Motor neuron (in vitro differentiated cells): ENCODE measurements around the gene LRPAP1. TPM values are rescaled to one million over a fixed set of nuclear protein-coding genes. Genes with fewer than 3 reads are reported as not detected.
"Not testable (repeated sequence)": the region's sequence is repeated elsewhere in the genome, so short reads cannot be mapped to it uniquely, and the experiment has no call there.

ENCODE experiments used
- ATAC-seq, 8 experiments: fragments of 200-7000 bp; cut with Tn5 transposase; replicated peaks in 6 of 8; 2 replicates each; pipeline ENCODE4 v1.8.0; 2021; ENCODE audit warnings: mild to moderate bottlenecking in 8 of 8, moderate library complexity in 8 of 8
- H3K27ac ChIP-seq, 2 donors: fragments of 250-450 bp; sonication (Bioruptor Pico); 2 replicates each; pipeline ENCODE4 v1.9.0; 2021; ENCODE audit warnings: antibody characterized with exemption in 2 of 2, mild to moderate bottlenecking in 2 of 2, moderate library complexity in 1 of 2
- H3K4me1 ChIP-seq, 2 donors: fragments of 250-450 bp; sonication (Bioruptor Pico); replicated peaks in 1 of 2; 2 replicates each; pipeline ENCODE4 v1.6.1; 2021; ENCODE audit warnings: antibody characterized with exemption in 2 of 2, mild to moderate bottlenecking in 2 of 2, moderate library complexity in 1 of 2
- H3K4me3 ChIP-seq, 5 donors: fragments of 250-450 bp; sonication (Bioruptor Pico); 2 replicates each; pipeline ENCODE4 v1.9.0; 2021; ENCODE audit warnings: antibody characterized with exemption in 5 of 5, mild to moderate bottlenecking in 5 of 5, moderate library complexity in 4 of 5
- WGBS, 10 experiments: fragments of 450-650 bp; shearing (Covaris generic); methylation state at CpG; one replicate each; pipeline ENCODE4 v1.0.0; 2022; 5-methylcytosine and 5-hydroxymethylcytosine counted together
- in situ Hi-C, 9 experiments: fragments of 400-800 bp; cut with MboI; loops; one replicate each; pipeline ENCODE4 v1.15.0; 2021; ENCODE audit warnings: low sequenced_read_pairs in 9 of 9, low pct_unique_long_range_greater_than_20kb in 2 of 9; ENCODE audit not compliant: unreplicated experiment in 9 of 9
- total RNA-seq, 8 experiments: library from RNA; unstranded; fragments of 300-600 nt; gene quantifications; 2 replicates each; pipeline versions ENCODE4 v1.2.3 to v1.2.4, GENCODE V29; 2022

Gene LRPAP1
- total RNA-seq, 8 experiments from 2014 or later: 49.8 to 389 (median 96.9) TPM

DNA sequence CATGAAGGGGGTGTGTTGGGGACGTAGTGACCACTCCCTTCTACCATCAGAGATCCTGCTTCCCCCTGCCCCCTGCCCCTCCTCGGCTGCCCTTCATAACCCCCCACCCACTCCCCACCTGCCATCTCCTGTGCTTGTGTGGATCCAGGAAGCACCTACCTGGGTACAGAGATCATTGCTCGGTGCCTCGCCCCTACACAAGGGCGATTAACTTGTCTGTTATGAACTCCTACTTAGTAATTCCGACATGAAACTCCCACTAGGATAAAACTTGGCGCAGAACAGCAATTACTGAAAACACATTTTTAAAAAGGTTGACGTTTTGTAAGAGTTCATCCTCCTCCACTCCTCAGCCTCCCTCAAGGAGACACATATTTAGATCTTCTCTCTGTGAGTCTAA is 11.2 kb upstream of the LRPAP1 start:
- H3K4me1 ChIP-seq, H3K4me3 ChIP-seq, in situ Hi-C loops, H3K27ac ChIP-seq, ATAC-seq: not testable (repeated sequence)
- 50% methylated on average over 2 of the region's 8 CpGs; no CpG with 5 or more reads in 8 of the 10 experiments for whole genome bisulfite sequencing, 10 experiments

DNA sequence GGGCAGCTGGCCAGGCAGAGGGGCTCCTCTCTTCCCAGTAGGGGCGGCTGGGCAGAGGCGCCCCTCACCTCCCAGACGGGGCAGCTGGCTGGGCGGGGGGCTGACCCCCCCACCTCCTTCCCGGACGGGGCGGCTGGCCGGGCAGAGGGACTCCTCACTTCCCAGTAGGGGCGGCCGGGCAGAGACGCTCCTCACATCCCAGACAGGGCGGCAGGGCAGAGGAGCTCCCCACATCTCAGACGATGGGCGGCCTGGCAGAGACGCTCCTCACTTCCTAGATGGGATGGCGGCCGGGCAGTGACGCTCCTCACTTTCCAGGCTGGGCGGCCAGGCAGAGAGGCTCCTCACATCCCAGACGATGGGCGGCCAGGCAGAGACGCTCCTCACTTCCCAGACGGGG is 6.7 kb upstream of the LRPAP1 start:
- ATAC-seq, H3K4me3 ChIP-seq, H3K27ac ChIP-seq, in situ Hi-C loops, H3K4me1 ChIP-seq: not testable (repeated sequence)
- WGBS, 10 experiments: no CpG with 5 or more reads among the region's 23 CpGs

DNA sequence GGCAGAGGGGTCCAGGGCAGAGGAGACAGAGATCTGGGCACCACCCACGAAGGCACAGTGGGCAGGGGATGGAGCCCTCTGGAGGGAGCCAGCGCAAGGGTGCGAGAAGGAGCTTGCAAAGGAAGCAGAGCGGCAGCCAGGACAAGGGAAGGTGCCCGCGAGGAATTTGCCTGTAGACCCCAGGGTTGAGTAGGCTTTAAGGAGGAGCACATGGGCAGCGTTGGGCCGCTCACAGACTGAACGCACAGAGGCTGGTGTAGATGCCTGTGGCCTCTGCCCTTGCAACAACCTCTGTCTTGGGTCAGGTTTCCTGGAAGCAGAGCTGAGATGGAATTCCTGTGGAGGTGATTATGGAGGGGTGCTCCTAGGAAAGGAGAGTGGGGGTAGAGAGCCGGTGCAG is 3.6 kb upstream of the LRPAP1 start:
- in situ Hi-C loops, H3K27ac ChIP-seq, ATAC-seq, H3K4me3 ChIP-seq: not testable (repeated sequence)
- peaks cover 8 to 11% of the 10 kb centered on the region in 2 donors for H3K4me1 ChIP-seq
- WGBS, 10 experiments: no CpG with 5 or more reads among the region's 10 CpGs

DNA sequence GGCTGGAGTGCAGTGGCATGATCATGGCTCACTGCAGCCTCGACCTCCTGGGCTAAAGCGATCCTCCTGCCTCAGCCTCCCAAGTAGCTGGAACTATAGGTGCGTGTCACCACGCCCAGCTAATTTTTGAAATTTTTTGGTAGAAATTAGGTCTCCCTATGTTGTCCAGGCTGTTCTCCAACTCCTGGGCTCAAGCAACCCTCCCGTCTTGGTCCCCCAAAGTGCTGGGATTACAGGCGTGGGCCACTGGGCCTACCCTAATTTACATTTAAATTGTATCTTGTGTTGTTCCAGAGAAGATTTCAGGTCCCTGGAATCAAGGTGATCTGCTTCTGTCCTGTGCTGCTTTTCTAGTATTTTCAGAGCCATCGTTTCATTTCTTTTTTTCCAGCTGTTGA is 1.2 kb upstream of the LRPAP1 start:
- WGBS, 10 experiments: 67 to 100% (median 86%) methylated on average over 1 to 3 of the region's 7 CpGs; no CpG with 5 or more reads in 3 of the 10 experiments
- ATAC-seq: no peak
- H3K4me3 ChIP-seq: no peak overlapping the region
- H3K4me1 ChIP-seq: peaks cover 14 to 18% of the 10 kb centered on the region in 2 donors
- H3K27ac ChIP-seq: no peak overlapping the region
- in situ Hi-C loops: no loop called here

DNA sequence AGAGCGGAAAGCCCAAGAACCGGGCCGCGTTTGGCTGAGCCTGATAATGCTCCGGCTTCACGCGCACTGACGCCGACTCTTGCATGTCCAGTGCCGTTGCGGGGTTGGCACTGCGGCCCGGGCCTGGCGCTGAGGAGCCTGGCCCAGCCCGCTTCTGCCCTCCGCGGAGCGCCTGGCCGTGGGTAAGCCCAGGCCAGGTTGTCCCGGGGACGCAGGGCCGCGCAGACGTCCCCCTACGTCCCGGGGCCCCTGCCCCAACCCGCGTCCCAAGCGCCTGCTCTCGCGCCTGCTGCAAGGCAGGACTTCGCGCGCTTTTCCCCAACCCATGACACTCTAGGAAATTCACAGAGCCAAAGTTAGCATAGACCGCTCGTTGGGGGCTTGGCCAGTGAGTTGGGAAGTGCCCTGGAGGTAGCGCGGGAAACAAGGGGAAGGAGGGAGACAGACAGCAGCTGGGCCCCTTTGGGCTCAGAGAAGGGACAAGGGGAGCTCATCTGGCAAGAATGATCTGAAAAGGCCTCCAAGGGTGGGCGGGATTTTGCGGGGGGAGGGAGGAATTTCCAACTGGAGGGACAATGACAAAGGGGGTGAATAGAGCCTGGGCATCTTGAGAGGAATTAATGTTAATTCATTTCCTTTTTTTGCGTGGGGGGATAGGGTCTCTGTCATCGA is 665 bp upstream of the LRPAP1 start:
- in situ Hi-C loops: no loop called here
- H3K27ac ChIP-seq: peak overlapping the region in 1 of 2 donors; percentile 0
- peaks cover 14 to 18% of the 10 kb centered on the region in 2 donors for H3K4me1 ChIP-seq
- WGBS, 10 experiments: 47 to 57% methylated on average over 2 to 3 of the region's 42 CpGs; no CpG with 5 or more reads in 8 of the 10 experiments
- peak in 5 of 8 experiments; percentile 52 to 70 (median 64) for ATAC-seq
- H3K4me3 ChIP-seq: peak overlapping the region; percentile 2 to 93 (median 7)

DNA sequence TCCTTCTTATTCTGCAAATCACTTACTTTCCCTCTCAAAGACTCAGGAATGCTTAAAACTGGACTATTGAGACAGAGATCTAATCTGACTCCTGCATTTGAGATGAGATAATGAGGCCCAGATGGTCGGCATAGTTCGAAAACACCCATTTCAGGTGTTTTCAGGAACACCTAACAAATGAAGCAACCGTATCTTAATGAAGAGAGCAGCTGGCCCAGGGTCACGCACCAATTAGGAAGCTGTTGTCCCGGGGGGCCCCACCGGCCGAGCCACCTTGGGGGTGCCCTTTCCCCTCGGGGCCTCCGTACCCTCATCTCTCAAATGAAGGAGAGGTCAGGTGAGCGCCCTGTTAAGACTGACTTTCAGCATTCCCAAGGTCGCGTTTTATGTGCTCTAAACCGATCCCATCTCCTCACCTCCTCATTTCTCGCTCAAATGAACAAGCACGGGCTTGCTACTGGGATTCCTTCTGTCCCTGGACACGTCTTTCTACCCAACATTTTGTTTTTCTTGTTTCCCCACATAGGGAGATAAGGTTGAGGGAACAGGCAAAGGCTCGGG is 824 bp downstream of the LRPAP1 start:
- no peak for ATAC-seq
- peaks cover 14 to 18% of the 10 kb centered on the region in 2 donors for H3K4me1 ChIP-seq
- 0 to 19% (median 8%) methylated on average over 2 to 12 of the region's 17 CpGs; no CpG with 5 or more reads in 2 of the 10 experiments for WGBS, 10 experiments
- H3K4me3 ChIP-seq: peak overlapping the region; percentile 78 to 93 (median 83)
- in situ Hi-C loops: no loop called here
- no peak overlapping the region for H3K27ac ChIP-seq

DNA sequence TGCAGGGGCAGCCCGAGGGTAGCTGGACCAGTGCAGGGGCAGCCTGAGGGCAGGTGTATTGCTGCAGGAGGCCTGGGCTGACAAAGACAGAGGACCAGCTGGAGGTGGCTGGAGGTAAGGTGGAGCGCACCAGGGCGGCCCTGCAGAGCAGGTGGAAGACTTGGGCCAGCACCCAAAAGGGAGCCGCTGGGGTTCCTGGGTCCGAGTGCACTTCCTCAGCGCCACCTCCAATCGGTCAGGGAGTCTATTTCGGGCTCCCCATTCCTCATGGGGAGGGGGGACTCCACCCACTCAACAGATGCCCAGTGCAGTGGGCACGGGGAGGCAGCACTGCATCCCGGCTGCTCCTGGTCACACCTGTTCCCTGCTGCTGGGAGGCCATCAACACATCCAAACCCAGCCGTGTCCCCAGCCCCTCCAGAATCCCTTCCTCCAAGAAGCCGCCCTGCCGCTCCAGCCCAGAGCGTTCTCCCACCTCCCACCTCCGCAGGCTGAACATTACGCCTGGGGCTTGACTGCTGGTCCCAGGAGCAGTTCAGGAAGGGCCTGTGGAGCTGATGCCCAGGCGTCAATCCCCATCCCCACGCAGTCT is 1.5 kb downstream of the LRPAP1 start:
- Histone ChIP-seq H3K4me1 (peaks cover 14 to 18% of the 10 kb centered on the region in 2 donors), H3K27ac (no peak overlapping the region), H3K4me3 (peak overlapping the region; percentile 78 to 93 (median 83))
- WGBS, 10 experiments: 40 to 67% (median 61%) methylated on average over 1 to 8 of the region's 18 CpGs; no CpG with 5 or more reads in 5 of the 10 experiments
- in situ Hi-C loops: no loop called here
- ATAC-seq: no peak

DNA sequence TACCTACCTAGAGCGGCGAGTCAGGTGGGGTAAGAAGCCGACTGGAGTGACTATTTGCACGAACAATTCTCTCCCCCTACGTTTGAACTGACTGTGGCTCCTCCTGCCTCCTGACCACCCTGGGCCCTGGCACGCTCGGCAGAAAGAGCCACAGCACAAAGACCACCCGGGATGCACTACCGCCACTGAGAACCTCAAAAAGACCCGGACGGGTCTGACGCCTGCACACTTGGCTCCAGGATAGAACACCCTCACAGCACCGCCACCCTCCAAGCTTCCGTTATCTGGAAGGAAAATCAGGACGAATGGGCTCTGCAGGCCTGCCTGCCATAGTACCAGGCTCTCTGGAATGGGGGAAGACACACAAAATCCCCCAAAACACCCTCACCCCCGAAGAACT is 2.2 kb downstream of the LRPAP1 start:
- in situ Hi-C loops: no loop called here
- no peak overlapping the region for H3K4me3 ChIP-seq
- ATAC-seq: no peak
- H3K27ac ChIP-seq: no peak overlapping the region
- H3K4me1 ChIP-seq: peaks cover 14 to 18% of the 10 kb centered on the region in 2 donors
- 70 to 100% (median 81%) methylated on average over 1 to 14 of the region's 16 CpGs; no CpG with 5 or more reads in 3 of the 10 experiments for WGBS, 10 experiments

DNA sequence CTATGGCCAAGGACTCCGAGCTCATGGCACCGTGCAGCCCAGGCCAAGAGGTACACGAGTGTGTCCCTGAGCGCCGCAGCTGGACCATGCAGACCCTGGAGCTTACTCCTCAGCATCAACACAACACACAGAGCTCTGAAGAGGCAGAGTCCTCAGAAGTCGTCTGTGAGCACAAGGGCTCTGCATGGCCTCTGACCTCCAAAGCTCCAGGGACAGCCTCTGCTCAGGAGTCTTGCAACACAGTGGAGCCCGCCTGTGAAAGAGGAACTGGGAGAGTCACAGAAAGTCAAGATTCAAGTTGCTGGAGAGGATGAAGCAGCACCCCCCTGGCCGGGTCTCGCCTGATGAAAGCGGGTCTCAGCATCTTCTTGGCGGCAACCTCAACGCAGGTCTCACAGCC is 2.9 kb downstream of the LRPAP1 start:
- Histone ChIP-seq H3K4me3 (no peak overlapping the region), H3K4me1 (peaks cover 14 to 18% of the 10 kb centered on the region in 2 donors), H3K27ac (no peak overlapping the region)
- ATAC-seq: no peak
- in situ Hi-C loops: no loop called here
- 20 to 83% (median 75%) methylated on average over 1 to 5 of the region's 12 CpGs; no CpG with 5 or more reads in 5 of the 10 experiments for WGBS, 10 experiments

DNA sequence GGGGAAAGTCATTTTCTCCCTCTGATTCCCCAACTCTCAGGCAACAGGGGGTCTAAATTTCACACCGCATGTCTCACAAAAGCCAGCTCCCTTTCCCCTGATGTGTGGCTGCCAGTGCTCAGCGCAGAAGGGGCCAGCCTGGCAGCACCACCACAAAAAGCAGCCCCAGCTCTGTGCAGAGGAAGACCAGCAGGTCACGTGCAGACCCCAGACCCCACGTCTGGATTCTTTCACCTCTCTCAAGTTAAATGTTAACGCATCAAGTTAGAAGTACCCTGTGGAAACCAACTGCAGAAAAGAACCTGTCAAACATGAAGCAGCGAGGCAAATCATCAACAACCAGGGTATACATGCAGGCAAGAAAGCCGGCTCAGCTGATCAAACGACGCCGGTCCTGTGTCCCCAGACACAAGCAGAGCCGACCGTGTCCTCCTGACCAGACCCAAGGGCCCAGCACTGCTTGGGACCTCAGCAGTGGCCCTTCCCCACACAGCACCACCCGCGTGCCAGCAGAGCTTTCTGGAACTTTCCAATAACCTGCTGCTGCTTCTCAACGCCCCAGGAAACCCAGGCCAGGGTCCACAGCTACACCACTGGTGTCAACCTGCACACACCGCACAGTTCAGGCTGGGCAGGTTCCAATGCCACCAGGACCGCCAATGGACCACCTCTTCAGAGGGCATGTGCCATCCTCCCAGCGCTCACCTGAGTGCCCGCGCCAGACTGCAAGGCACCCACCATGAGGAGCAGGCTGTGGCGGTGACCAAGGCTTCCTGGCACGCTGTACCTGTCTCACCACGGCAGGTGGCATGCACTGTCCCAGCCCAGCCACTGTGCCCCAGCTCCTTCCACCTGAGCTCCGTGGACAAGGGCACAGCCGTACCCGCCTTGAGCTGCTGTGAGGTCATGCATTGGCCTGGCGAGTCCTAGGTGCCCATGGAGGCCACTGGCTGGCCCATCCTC is 4.0 kb downstream of the LRPAP1 start:
- H3K27ac ChIP-seq: no peak overlapping the region
- H3K4me3 ChIP-seq: no peak overlapping the region
- in situ Hi-C loops: no loop called here
- peaks cover 14 to 18% of the 10 kb centered on the region in 2 donors for H3K4me1 ChIP-seq
- 60 to 100% (median 88%) methylated on average over 1 to 18 of the region's 27 CpGs; no CpG with 5 or more reads in 2 of the 10 experiments for WGBS, 10 experiments
- no peak for ATAC-seq

DNA sequence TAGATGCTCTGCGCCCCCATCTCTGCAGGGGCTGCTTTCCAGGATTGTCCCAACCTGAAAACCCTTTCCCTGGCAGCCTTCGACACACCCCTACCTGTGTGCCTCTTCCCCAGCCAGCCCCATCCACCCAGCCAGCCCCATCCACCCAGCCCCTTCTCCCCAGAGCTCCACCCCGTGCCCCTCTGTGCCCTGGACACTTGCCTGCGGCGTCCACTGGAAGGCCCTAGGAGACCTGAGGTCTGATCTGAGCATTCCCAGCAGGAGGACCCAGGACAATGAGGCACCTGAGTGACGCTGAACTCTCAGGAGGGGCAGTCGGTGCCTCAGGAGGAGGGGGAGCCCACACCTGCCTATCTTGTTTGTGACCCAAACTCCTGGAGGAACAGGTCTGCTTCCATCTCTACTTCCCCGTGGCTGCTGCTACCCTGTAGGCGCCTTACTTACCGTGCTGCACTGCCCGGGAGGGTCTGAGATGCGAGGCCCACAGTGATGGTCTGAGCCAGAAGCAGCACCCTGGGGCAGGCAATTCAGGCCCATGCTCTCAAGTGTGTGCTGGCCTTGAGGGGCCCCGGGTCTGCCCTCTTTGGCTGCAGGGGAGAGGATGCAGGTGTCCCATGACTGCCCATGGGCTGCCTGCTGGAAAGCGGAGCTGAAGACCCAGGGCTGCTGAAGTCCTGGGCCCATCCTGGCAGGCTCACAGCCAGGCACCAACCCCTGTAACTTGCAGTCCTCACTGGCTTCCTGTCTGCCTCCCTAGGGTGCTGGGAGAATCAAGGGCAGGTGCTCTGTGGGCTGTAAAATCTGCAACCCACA is 4.9 kb downstream of the LRPAP1 start:
- no peak overlapping the region for H3K27ac ChIP-seq
- no peak for ATAC-seq
- H3K4me3 ChIP-seq: no peak overlapping the region
- in situ Hi-C loops: no loop called here
- WGBS, 10 experiments: 80 to 100% (median 90%) methylated on average over 1 to 4 of the region's 14 CpGs; no CpG with 5 or more reads in 5 of the 10 experiments
- peaks cover 11 to 13% of the 10 kb centered on the region in 2 donors for H3K4me1 ChIP-seq

DNA sequence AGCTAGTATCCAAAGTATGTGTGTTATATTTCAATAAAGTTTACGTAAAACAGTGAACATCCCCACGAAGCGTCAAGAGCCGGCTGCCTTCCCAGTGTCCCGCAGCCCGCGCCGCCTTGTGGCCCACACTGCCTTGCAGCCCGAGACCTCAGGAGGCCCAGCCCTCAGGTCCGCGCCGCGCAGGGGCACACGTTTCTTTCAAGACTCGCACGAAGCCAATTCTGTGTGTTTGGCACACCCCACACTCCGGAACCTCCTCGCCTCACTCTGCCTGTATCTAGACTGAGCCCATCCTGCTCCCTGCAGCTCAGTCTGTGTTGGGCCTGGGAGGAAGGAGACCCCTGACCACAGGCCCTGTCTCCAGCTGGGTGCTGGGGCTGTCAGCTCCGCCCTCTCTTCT is 5.8 kb downstream of the LRPAP1 start:
- Histone ChIP-seq H3K4me1 (peaks cover 11 to 13% of the 10 kb centered on the region in 2 donors), H3K4me3 (no peak overlapping the region), H3K27ac (no peak overlapping the region)
- in situ Hi-C loops: no loop called here
- WGBS, 10 experiments: 75 to 100% (median 95%) methylated on average over 1 to 10 of the region's 19 CpGs; no CpG with 5 or more reads in 4 of the 10 experiments
- ATAC-seq: no peak
